Vagina (tissue), 2 donors: ENCODE measurements around the gene GOLGA8G.
"Not testable (repeated sequence)": the region's sequence is repeated elsewhere in the genome, so short reads cannot be mapped to it uniquely, and the experiment has no call there.

Source experiments
- POLR2AphosphoS5 ChIP-seq, 2 donors: sonication (generic); formaldehyde crosslinking; IDR thresholded peaks; one replicate each; pipeline ENCODE4 v1.9.0; 2017; ENCODE audit warnings: antibody characterized with exemption in 2 of 2, mild to moderate bottlenecking in 2 of 2, low read depth in 1 of 2; ENCODE audit not compliant: insufficient read depth in 1 of 2
- TF ChIP-seq, protein P1 (sequence below), 3 experiments: fragments of 450-650 bp in 2 of 3; fragments of 200-600 bp in 1 of 3; sonication (generic) in 1 of 3; IDR thresholded peaks; one replicate each; pipeline ENCODE4 v1.5.1; 2017 to 2019; ENCODE audit warnings: antibody characterized with exemption in 3 of 3, mild to moderate bottlenecking in 2 of 3, moderate library complexity in 2 of 3

DNA sequence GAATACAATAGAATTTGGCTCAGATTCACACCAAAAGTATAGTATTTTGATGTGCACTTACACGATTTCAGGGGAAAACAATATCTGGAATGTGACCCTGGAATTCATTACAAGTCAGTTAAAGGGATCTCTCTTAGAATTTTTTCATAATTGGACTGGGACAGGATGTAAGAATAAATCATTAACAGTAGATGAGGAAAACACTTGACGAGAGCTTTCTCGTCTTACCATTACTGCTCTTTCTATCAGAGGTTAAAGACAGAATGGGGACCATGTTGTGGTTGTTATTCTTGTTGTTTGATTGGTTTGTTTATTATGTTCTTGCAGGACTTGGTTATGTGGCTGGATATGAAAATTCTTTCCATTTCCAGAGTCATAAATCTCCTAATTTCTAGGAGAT is 51.4 kb downstream of the GOLGA8G start:
- TF ChIP-seq, protein P1, sequence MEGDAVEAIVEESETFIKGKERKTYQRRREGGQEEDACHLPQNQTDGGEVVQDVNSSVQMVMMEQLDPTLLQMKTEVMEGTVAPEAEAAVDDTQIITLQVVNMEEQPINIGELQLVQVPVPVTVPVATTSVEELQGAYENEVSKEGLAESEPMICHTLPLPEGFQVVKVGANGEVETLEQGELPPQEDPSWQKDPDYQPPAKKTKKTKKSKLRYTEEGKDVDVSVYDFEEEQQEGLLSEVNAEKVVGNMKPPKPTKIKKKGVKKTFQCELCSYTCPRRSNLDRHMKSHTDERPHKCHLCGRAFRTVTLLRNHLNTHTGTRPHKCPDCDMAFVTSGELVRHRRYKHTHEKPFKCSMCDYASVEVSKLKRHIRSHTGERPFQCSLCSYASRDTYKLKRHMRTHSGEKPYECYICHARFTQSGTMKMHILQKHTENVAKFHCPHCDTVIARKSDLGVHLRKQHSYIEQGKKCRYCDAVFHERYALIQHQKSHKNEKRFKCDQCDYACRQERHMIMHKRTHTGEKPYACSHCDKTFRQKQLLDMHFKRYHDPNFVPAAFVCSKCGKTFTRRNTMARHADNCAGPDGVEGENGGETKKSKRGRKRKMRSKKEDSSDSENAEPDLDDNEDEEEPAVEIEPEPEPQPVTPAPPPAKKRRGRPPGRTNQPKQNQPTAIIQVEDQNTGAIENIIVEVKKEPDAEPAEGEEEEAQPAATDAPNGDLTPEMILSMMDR (IDR thresholded peaks at IDR 0.05): not testable (repeated sequence)
- TF ChIP-seq POLR2AphosphoS5 (IDR thresholded peaks at IDR 0.05; ENCODE audit: insufficient read depth in 1 of 2, low read depth in 1 of 2): not testable (repeated sequence)
